ENCODE results near the gene GPR173.

DNA sequence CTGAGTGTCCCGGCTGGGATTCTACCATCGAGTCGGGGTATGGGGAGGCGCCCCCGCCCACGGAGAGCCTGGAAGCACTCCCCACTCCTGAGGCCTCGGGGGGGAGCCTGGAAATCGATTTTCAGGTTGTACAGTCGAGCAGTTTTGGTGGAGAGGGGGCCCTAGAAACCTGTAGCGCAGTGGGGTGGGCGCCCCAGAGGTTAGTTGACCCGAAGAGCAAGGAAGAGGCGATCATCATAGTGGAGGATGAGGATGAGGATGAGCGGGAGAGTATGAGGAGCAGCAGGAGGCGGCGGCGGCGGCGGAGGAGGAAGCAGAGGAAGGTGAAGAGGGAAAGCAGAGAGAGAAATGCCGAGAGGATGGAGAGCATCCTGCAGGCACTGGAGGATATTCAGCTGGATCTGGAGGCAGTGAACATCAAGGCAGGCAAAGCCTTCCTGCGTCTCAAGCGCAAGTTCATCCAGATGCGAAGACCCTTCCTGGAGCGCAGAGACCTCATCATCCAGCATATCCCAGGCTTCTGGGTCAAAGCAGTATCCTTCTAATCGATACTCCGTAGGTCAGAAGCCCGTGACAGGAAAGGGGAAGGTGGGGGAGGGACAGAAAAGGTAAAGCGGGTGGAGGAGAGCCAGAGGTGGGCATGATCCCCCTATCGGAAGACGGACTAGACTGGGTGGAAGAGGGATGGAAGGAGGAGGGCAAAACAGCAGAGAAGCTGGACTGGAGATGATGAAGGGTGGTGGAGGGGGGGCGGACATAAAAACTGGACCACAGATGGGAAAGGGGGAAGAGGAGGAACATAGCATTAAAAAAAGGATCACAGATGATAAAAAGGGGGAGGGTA, 34.4 kb downstream of the GPR173 start:
- TF ChIP-seq EZH2 (IDR thresholded peaks at IDR 0.05): no peak
- no peak for TF ChIP-seq POLR2AphosphoS5 (IDR thresholded peaks at IDR 0.05; ENCODE audit: borderline replicate concordance, low read depth, low read length)
- no peak for TF ChIP-seq FOXP2 (optimal IDR thresholded peaks at IDR 0.05; ENCODE audit: control extremely low read depth, extremely low read length, insufficient read depth)
